ENCODE results near the gene FBLN1. TPM values are rescaled to one million over a fixed set of nuclear protein-coding genes. Genes with fewer than 3 reads are reported as not detected.

FBLN1 gene
- total and polyA plus RNA-seq, 9 donors, result 93.4 to 235 (median 155) TPM

Other genes with a start within 250 kb of the FBLN1 start
- gene UPK3A, start 217.9 kb upstream of the FBLN1 start, total RNA-seq, result not detected
- 1 to 10 TPM in 1 of 8 donors, under 1 TPM in 3, not detected in 4; 0.19 to 4.3 (median 0.43) TPM for gene UPK3A, start 217.9 kb upstream of the FBLN1 start, polyA plus RNA-seq (ENCODE audit: insufficient read depth in 1 of 8, insufficient read length in 8 of 8, low replicate concordance in 1 of 8)
- 16.9 TPM for gene FAM118A, start 192.9 kb upstream of the FBLN1 start, total RNA-seq
- gene FAM118A, start 192.9 kb upstream of the FBLN1 start, polyA plus RNA-seq (ENCODE audit: insufficient read depth in 1 of 8, insufficient read length in 8 of 8, low replicate concordance in 1 of 8), result 10 to 100 TPM; 13.4 to 30.0 (median 19.3) TPM
- 0.04 TPM for gene SMC1B, start 89.3 kb upstream of the FBLN1 start, total RNA-seq
- under 1 TPM in 7 of 8 donors, not detected in 1; 0.05 to 0.16 (median 0.09) TPM for gene SMC1B, start 89.3 kb upstream of the FBLN1 start, polyA plus RNA-seq (ENCODE audit: insufficient read depth in 1 of 8, insufficient read length in 8 of 8, low replicate concordance in 1 of 8)
- gene RIBC2, start 89.2 kb upstream of the FBLN1 start, total RNA-seq, result 1.4 TPM
- gene RIBC2, start 89.2 kb upstream of the FBLN1 start, polyA plus RNA-seq (ENCODE audit: insufficient read depth in 1 of 8, insufficient read length in 8 of 8, low replicate concordance in 1 of 8), result 1 to 10 TPM; 1.6 to 3.2 (median 2.7) TPM
- gene ATXN10, start 169.0 kb downstream of the FBLN1 start, total RNA-seq, result 136 TPM
- gene ATXN10, start 169.0 kb downstream of the FBLN1 start, polyA plus RNA-seq (ENCODE audit: insufficient read depth in 1 of 8, insufficient read length in 8 of 8, low replicate concordance in 1 of 8), result 100 to 1,000 TPM; 174 to 218 (median 189) TPM